Transverse colon (tissue), 4 donors: Measurements from ENCODE around the gene ARHGAP22.

Source experiments
- CTCF ChIP-seq, 5 experiments: fragments of 200-600 bp in 3 of 5; fragments of 450-650 bp in 2 of 5; sonication (generic) in 3 of 5; IDR thresholded peaks; 1 replicate in 2 of 5; 2 replicates in 3 of 5; pipeline ENCODE4 v1.5.1; 2016 to 2017; ENCODE audit warnings: antibody characterized with exemption in 5 of 5, inconsistent platforms in 3 of 5, mild to moderate bottlenecking in 2 of 5, moderate library complexity in 1 of 5
- EP300 ChIP-seq: sonication (generic); formaldehyde crosslinking; IDR thresholded peaks from one replicate; pipeline ENCODE4 v1.6.1; 2017; ENCODE audit warnings: antibody characterized with exemption, low read depth
- POLR2A ChIP-seq: fragments of 450-650 bp; IDR thresholded peaks from one replicate; pipeline ENCODE4 v1.6.1; 2016; ENCODE audit warnings: antibody characterized with exemption, mild to moderate bottlenecking, moderate library complexity
- POLR2AphosphoS5 ChIP-seq, 3 donors: sonication (generic); formaldehyde crosslinking; IDR thresholded peaks; one replicate each; pipeline ENCODE4 v1.6.1; 2016; ENCODE audit warnings: antibody characterized with exemption in 3 of 3

- TF ChIP-seq POLR2AphosphoS5 (IDR thresholded peaks at IDR 0.05) = no peak
- TF ChIP-seq CTCF (IDR thresholded peaks at IDR 0.05) = no peak
- TF ChIP-seq POLR2A = no peak
- no peak for TF ChIP-seq EP300
Measured at GRCh38 chr10:48454302-48455054, 150.4 kb downstream of the ARHGAP22 start.
